Large intestine (tissue), 3 donors: Measurements from ENCODE around the gene PHF2. TPM values are rescaled to one million over a fixed set of nuclear protein-coding genes. Genes with fewer than 3 reads are reported as not detected.

Experiments used
- DNase-seq, 2 donors: peaks; one replicate each; pipeline versions ENCODE4 v3.0.0 to v3.0.0-alpha.2; 2013
- H3K27ac ChIP-seq: one replicate; pipeline ENCODE4 v1.5.1; 2013; ENCODE audit warnings: low read length
- H3K27me3 ChIP-seq: 2 replicates; pipeline ENCODE4 v1.6.1; 2013; ENCODE audit warnings: low read length; ENCODE audit not compliant: control insufficient read depth, insufficient read depth
- H3K36me3 ChIP-seq: 2 replicates; pipeline ENCODE4 v1.6.1; 2013; ENCODE audit warnings: low read length; ENCODE audit not compliant: control insufficient read depth, insufficient read depth
- H3K4me1 ChIP-seq: one replicate; pipeline ENCODE4 v1.6.1; 2013; ENCODE audit warnings: low read length; ENCODE audit not compliant: control insufficient read depth, insufficient read depth
- H3K4me3 ChIP-seq: one replicate; pipeline ENCODE4 v1.5.1; 2013; ENCODE audit warnings: low read length
- H3K9me3 ChIP-seq: one replicate; pipeline ENCODE4 v1.6.1; 2013; ENCODE audit warnings: mild to moderate bottlenecking, low read depth, low read length, moderate library complexity; ENCODE audit not compliant: control insufficient read depth
- WGBS: methylation state at CpG from one replicate; pipeline ENCODE4 v1.1.5; 2013; ENCODE audit warnings: low lambda C conversion rate; ENCODE audit not compliant: insufficient coverage; 5-methylcytosine and 5-hydroxymethylcytosine counted together
- polyA plus RNA-seq: library from polyadenylated mRNA; unstranded; fragments of 120-200 nt; gene quantifications from one replicate; pipeline ENCODE4 v1.2.1, GENCODE V29; 2013

The PHF2 gene
- polyA plus RNA-seq, 1 donor = 24.9 TPM

- Histone ChIP-seq H3K4me1 (peaks cover 22% of the 10 kb centered on the region), H3K36me3 (no peaks in the 10 kb centered on the region)
These were observed 24.1 kb downstream of the PHF2 start for GRCh38 chr9:93600504-93600903.

GRCh38 chr9:93601063-93601462 lies 24.7 kb downstream of the PHF2 start:
- no peak for DNase-seq
- Histone ChIP-seq H3K27ac (no peak overlapping the region), H3K4me3 (no peak overlapping the region), H3K9me3 (peaks cover 3% of the 10 kb centered on the region), H3K36me3 (no peaks in the 10 kb centered on the region), H3K27me3 (no peaks in the 10 kb centered on the region), H3K4me1 (peaks cover 22% of the 10 kb centered on the region)
- WGBS = no CpG with 5 or more reads among the region's 4 CpGs

More at GRCh38 chr9:93600504-93600903, 24.1 kb downstream of the PHF2 start:
- H3K9me3 ChIP-seq = no peaks in the 10 kb centered on the region
- no peak overlapping the region for H3K27ac ChIP-seq
- H3K27me3 ChIP-seq = no peaks in the 10 kb centered on the region
- peak in 1 of 2 donors; percentile 70 for DNase-seq
- H3K4me3 ChIP-seq = no peak overlapping the region
- WGBS = no CpG with 5 or more reads among the region's 3 CpGs

- H3K36me3 ChIP-seq = no peaks in the 10 kb centered on the region
- H3K4me3 ChIP-seq = no peak overlapping the region
- WGBS = no CpG with 5 or more reads among the region's 5 CpGs
- peaks cover 3% of the 10 kb centered on the region for H3K9me3 ChIP-seq
- peaks cover 22% of the 10 kb centered on the region for H3K4me1 ChIP-seq
- no peak for DNase-seq
- no peaks in the 10 kb centered on the region for H3K27me3 ChIP-seq
- no peak overlapping the region for H3K27ac ChIP-seq
These were observed 25.3 kb downstream of the PHF2 start for GRCh38 chr9:93601666-93602065.

GRCh38 chr9:93603011-93603410 lies 26.6 kb downstream of the PHF2 start:
- peaks cover 22% of the 10 kb centered on the region for H3K4me1 ChIP-seq
- H3K27ac ChIP-seq = no peak overlapping the region
- WGBS = no CpG with 5 or more reads among the region's 15 CpGs
- H3K36me3 ChIP-seq = no peaks in the 10 kb centered on the region
- DNase-seq = no peak
- no peaks in the 10 kb centered on the region for H3K27me3 ChIP-seq
- no peak overlapping the region for H3K4me3 ChIP-seq
- H3K9me3 ChIP-seq = peaks cover 11% of the 10 kb centered on the region

DNA sequence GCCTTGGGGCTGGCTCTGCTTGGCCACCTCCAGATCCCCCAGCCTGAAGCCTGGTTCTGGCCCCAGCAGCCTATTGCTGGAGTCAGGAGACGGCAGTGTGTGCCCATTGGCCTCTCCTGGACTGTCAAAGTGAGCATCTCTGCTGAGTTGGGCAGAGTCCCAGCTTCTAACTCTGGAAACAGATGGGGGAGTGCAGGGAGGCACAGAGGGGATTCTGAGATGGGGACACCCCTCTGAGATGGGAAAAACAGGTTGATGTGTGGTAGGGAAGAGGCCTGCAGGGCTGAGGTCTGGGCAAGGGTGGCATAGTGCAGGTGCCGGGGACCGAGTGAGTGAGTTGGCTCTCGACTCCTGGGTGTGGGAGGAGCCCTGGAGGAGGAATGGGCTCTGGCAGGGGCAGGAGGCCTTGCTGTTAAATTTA lies 27.5 kb downstream of the PHF2 start:
- H3K4me1 ChIP-seq = peaks cover 14% of the 10 kb centered on the region
- no peak overlapping the region for H3K27ac ChIP-seq
- WGBS = no CpG with 5 or more reads among the region's 4 CpGs
- no peak overlapping the region for H3K4me3 ChIP-seq
- no peak for DNase-seq
- H3K27me3 ChIP-seq = no peaks in the 10 kb centered on the region
- H3K36me3 ChIP-seq = no peaks in the 10 kb centered on the region
- H3K9me3 ChIP-seq = peaks cover 18% of the 10 kb centered on the region

DNA sequence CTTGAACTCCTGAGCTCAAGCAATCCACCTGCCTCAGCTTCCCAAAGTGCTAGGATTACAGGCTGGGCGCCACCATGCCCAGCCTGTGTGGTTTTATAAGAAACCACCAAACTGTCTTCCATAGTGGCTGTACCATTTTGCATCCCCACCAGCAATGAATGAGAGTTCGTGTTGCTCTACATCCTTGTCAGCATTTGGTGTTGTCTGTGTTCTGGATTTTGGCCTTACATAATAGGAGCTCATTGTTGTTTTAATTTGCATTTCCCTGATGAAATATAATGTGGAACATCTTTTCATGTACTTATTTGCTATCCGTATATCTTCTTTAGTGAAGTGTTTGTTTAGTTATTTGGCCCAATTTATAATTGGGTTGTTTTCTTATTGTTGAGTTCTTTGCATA lies 29.8 kb downstream of the PHF2 start:
- no peak overlapping the region for H3K27ac ChIP-seq
- no peak overlapping the region for H3K4me3 ChIP-seq
- DNase-seq = no peak
- WGBS = no CpG with 5 or more reads among the region's 3 CpGs
- H3K4me1 ChIP-seq = no peaks in the 10 kb centered on the region
- no peaks in the 10 kb centered on the region for H3K27me3 ChIP-seq
- H3K9me3 ChIP-seq = peaks cover 29% of the 10 kb centered on the region
- no peaks in the 10 kb centered on the region for H3K36me3 ChIP-seq

- H3K27ac ChIP-seq = no peak overlapping the region
- H3K4me1 ChIP-seq = no peaks in the 10 kb centered on the region
- peaks cover 29% of the 10 kb centered on the region for H3K9me3 ChIP-seq
- no peaks in the 10 kb centered on the region for H3K27me3 ChIP-seq
- peaks cover 2% of the 10 kb centered on the region for H3K36me3 ChIP-seq
- no peak overlapping the region for H3K4me3 ChIP-seq
- DNase-seq = no peak
- 100% methylated on average over 1 of the region's 1 CpG for WGBS
These were observed 33.8 kb downstream of the PHF2 start for GRCh38 chr9:93610206-93610605.

DNA sequence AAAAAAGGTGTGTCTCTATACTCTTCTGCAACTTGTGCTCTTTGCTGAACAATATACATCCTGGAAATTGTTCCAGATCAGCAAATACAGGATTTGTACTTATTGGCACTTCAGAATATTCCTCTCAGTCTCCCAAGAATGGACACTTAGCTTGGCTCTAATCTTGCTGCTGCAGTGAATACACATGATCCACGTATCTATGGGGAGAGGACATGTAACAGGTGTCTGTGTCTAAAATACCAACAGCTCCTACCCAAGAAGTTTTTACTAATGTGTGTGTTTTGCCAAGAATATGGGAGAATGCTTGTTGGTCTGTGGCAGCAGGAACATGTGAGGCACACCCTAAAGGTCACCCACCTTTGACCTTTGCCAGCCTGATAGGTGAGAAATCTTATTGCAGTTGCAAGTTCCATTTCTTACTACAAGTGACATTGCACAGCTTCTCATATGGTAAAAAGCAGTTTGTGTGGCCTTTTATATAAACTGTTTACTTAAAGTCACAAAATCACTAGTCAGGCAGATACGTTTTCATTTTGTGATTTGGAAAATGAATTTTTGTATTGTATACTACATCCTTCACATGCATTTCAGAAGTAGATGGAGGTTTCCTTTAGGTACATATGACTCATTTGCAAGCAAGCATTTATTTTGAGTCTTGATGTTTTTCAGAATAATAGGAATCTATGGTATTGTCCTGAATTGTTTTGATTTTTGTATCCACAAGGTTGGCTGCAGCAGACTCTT lies 35.8 kb downstream of the PHF2 start:
- Histone ChIP-seq H3K4me1 (no peaks in the 10 kb centered on the region), H3K4me3 (no peak overlapping the region), H3K27ac (no peak overlapping the region), H3K9me3 (peaks cover 24% of the 10 kb centered on the region), H3K36me3 (peaks cover 2% of the 10 kb centered on the region), H3K27me3 (no peaks in the 10 kb centered on the region)
- no CpG with 5 or more reads among the region's 2 CpGs for WGBS
- no peak for DNase-seq

DNA sequence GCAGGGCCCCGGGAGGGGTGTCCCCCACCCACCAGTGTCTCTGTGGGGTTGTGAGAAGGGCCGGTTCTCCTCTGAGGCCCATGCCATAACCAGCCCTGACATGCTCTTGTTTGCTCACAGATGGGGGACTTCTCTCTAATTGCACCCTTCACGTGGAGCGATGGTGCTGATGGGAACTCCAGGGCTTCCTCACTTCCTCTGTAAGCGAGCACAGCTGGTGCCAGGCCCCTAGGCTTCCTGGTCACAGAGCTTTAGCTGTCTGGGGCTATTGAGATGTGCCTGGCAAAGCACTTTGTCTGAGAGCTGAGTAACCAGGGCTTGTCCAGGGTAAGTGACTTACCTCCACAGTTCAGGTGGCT lies 36.4 kb downstream of the PHF2 start:
- no peak for DNase-seq

DNA sequence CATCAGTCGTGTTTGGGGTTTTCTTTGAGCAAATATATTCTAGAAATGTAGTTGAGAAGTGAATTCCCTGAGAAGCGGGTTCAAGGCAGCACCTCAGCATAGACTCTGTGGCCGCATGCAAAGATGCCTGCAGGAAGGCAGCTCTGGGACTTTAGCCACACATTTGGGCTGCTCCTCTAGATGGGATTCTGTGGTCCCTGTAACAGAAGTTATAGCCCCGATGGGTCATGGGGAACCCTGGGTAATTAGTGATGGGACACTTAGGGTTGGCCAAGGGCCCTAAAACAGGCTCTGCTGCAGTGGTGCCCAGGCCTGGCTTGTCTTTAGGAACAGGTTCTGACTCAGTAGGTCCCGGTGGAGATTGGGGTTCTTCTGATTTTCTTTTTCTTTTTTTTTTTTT lies 36.8 kb downstream of the PHF2 start:
- H3K27me3 ChIP-seq = no peaks in the 10 kb centered on the region
- peaks cover 5% of the 10 kb centered on the region for H3K36me3 ChIP-seq
- no peaks in the 10 kb centered on the region for H3K4me1 ChIP-seq
- peaks cover 17% of the 10 kb centered on the region for H3K9me3 ChIP-seq
- H3K4me3 ChIP-seq = no peak overlapping the region
- no peak overlapping the region for H3K27ac ChIP-seq
- whole genome bisulfite sequencing = 100% methylated on average over 2 of the region's 5 CpGs
- DNase-seq = no peak

More for the DNA sequence above, 36.4 kb downstream of the PHF2 start:
- H3K4me3 ChIP-seq = no peak overlapping the region
- H3K4me1 ChIP-seq = no peaks in the 10 kb centered on the region
- peaks cover 2% of the 10 kb centered on the region for H3K36me3 ChIP-seq
- WGBS = no CpG with 5 or more reads among the region's 5 CpGs
- no peak overlapping the region for H3K27ac ChIP-seq
- H3K9me3 ChIP-seq = peaks cover 21% of the 10 kb centered on the region
- no peaks in the 10 kb centered on the region for H3K27me3 ChIP-seq

- Histone ChIP-seq H3K4me1 (no peaks in the 10 kb centered on the region), H3K4me3 (no peak overlapping the region), H3K9me3 (peaks cover 13% of the 10 kb centered on the region), H3K27ac (no peak overlapping the region), H3K36me3 (peaks cover 6% of the 10 kb centered on the region), H3K27me3 (no peaks in the 10 kb centered on the region)
- no CpG with 5 or more reads among the region's 3 CpGs for WGBS
- no peak for DNase-seq
These were observed 37.4 kb downstream of the PHF2 start for GRCh38 chr9:93613791-93614190.
